ENCODE data around the gene MED27.

DNA sequence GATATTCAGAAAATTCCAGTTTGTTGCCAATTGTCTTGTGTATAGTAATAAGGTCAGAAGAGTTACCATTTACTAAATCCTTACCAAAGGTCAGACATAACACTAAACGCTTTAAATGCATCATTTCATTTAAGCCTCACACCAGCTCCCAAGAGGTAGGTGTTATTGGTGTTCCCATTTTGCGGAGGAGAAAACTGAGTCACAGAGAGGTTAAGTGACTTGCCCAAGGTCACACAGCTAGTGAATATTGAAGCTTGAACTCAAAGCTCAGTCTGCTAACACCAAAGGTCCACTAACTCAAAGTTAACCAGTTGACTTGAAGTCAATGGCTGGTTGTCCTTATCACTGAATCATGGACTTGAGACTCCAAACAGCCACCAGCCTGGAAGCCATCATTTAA, 41.4 kb upstream of the MED27 start:
- TF ChIP-seq EP300 (IDR thresholded peaks at IDR 0.05; ENCODE audit: borderline replicate concordance) (no peak), REST (IDR thresholded peaks at IDR 0.05; ENCODE audit: low read depth) (no peak), NFIC (IDR thresholded peaks at IDR 0.05) (no peak), CREB1 (IDR thresholded peaks at IDR 0.05; ENCODE audit: low read depth) (no peak), EGR1 (IDR thresholded peaks at IDR 0.05) (no peak), RAD21 (IDR thresholded peaks at IDR 0.05; ENCODE audit: low read depth) (no peak), TAF1 (IDR thresholded peaks at IDR 0.05; ENCODE audit: low read depth) (no peak), YY1 (IDR thresholded peaks at IDR 0.05; ENCODE audit: low read depth) (no peak), FOXM1 (IDR thresholded peaks at IDR 0.05; ENCODE audit: borderline replicate concordance, low read depth) (no peak), CEBPB (IDR thresholded peaks at IDR 0.05) (no peak), ZBTB7A (IDR thresholded peaks at IDR 0.05; ENCODE audit: low read depth) (no peak)
- TF ChIP-seq, protein P1, sequence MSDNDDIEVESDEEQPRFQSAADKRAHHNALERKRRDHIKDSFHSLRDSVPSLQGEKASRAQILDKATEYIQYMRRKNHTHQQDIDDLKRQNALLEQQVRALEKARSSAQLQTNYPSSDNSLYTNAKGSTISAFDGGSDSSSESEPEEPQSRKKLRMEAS (IDR thresholded peaks at IDR 0.05): no peak

Measured in Ishikawa (cell line).